ENCODE data around the gene ATXN10. TPM values are rescaled to one million over a fixed set of nuclear protein-coding genes. Genes with fewer than 3 reads are reported as not detected.

The ATXN10 gene
- total and polyA plus RNA-seq, 2 of the 8 experiments (the other 6 are each of a cell fraction or from before 2014, with no cell fraction given) = 134 to 210 TPM

GRCh38 chr22:45775062-45775461, 103.4 kb downstream of the ATXN10 start:
- POLR2A ChIA-PET (ENCODE audit: partially characterized antibody) = no interaction called here
- Histone ChIP-seq H2BK120ac (replicated peaks; ENCODE audit: low read depth, low read length) (no peak overlapping the region), H3K4me2 (ENCODE audit: insufficient read depth in 1 of 2, low read depth in 2 of 2, low read length in 2 of 2) (no peak overlapping the region), H3K9ac (replicated peaks in 1 of 4; ENCODE audit: extremely low read depth in 1 of 4, low read depth in 3 of 4, low read length in 3 of 4) (no peak overlapping the region), H2BK20ac (ENCODE audit: low read length) (no peak overlapping the region), H2BK5ac (ENCODE audit: low read depth, low read length) (no peak overlapping the region; the same call in 1 of the 2 replicates), H3K23ac (ENCODE audit: insufficient read length) (no peak overlapping the region), H3K79me2 (ENCODE audit: control insufficient read depth in 1 of 2, insufficient read depth in 2 of 2, low read length in 2 of 2) (peaks cover 0 to 28% of the 10 kb centered on the region in 2 experiments; a peak in 2 of 4 replicates), H3K14ac (ENCODE audit: insufficient read length) (no peak overlapping the region), H3K36me3 (ENCODE audit: control insufficient read depth in 2 of 4, insufficient read depth in 4 of 4, low read length in 3 of 4) (no peaks in the 10 kb centered on the region), H3K79me1 (ENCODE audit: low read depth, low read length) (no peaks in the 10 kb centered on the region), H4K5ac (ENCODE audit: insufficient read length, low read depth, low read length) (no peak overlapping the region), H3K23me2 (ENCODE audit: low read depth, low read length) (no peaks in the 10 kb centered on the region), H4K8ac (ENCODE audit: extremely low read depth, insufficient read depth, low read length) (no peak overlapping the region; the same call in 1 of the 2 replicates), H2AK5ac (ENCODE audit: low read depth, low read length) (no peak overlapping the region), H4K20me1 (replicated peaks in 1 of 2; ENCODE audit: control insufficient read depth in 1 of 2, insufficient read depth in 2 of 2, low read length in 2 of 2) (peaks cover 0 to 1% of the 10 kb centered on the region in 2 experiments), H2AFZ (ENCODE audit: low read length) (no peak overlapping the region), H3K4me3 (ENCODE audit: extremely low read depth in 1 of 4, insufficient read depth in 2 of 4, low read depth in 3 of 4, low read length in 4 of 4) (no peak overlapping the region), H4K91ac (replicated peaks; ENCODE audit: insufficient read length, low read length) (no peak overlapping the region), H3K9me3 (ENCODE audit: insufficient read depth in 2 of 2, low read depth in 1 of 2, low read length in 1 of 2) (no peaks in the 10 kb centered on the region), H3K27me3 (replicated peaks in 1 of 4; ENCODE audit: control insufficient read depth in 3 of 4, extremely low read depth in 1 of 4, insufficient read depth in 3 of 4, low read length in 3 of 4) (no peaks in the 10 kb centered on the region), H3K27ac (ENCODE audit: low read depth, low read length) (no peak overlapping the region), H3K56ac (replicated peaks; ENCODE audit: insufficient read length, low read depth, low read length) (no peak overlapping the region), H3K4me1 (replicated peaks in 1 of 4; ENCODE audit: control insufficient read depth in 3 of 4, insufficient read depth in 4 of 4, low read length in 3 of 4) (peaks cover 0 to 8% (median 0%) of the 10 kb centered on the region in 4 experiments; a peak in 4 of 7 replicates), H2BK15ac (ENCODE audit: low read length) (no peak overlapping the region), H3K18ac (ENCODE audit: extremely low read depth, low read length) (no peak overlapping the region), H2BK12ac (ENCODE audit: low read depth, low read length) (no peak overlapping the region), H3K4ac (replicated peaks; ENCODE audit: insufficient read length, low read depth, low read length) (no peak overlapping the region)
- FAIRE-seq (no peak), DNase-seq (ENCODE audit: low read depth in 1 of 2, low spot score in 2 of 2) (no peak)
- CTCF ChIA-PET (ENCODE audit: partially characterized antibody) = no interaction called here
- WGBS, 2 experiments (ENCODE audit: extremely low coverage in 1 of 2, insufficient coverage in 1 of 2, insufficient read length in 1 of 2, insufficient replicate concordance in 2 of 2, low coverage in 1 of 2, low lambda C conversion rate in 2 of 2, missing lambda C conversion rate in 1 of 2) = 93% methylated on average over 1 of the region's 1 CpG; no CpG with 5 or more reads in 1 of the 2 experiments
- TF ChIP-seq GTF2F1 (IDR thresholded peaks at IDR 0.05; ENCODE audit: borderline replicate concordance, low read depth, low read length) (no peak), RBBP5 (IDR thresholded peaks at IDR 0.05; ENCODE audit: borderline replicate concordance, low read depth, low read length) (no peak), SIRT6 (IDR thresholded peaks at IDR 0.05; ENCODE audit: low read length) (no peak), EZH2 (IDR thresholded peaks at IDR 0.05; ENCODE audit: low read depth, low read length, severe bottlenecking) (no peak), RFX5 (IDR thresholded peaks at IDR 0.05; ENCODE audit: borderline replicate concordance, low read depth, low read length) (no peak)
- TF ChIP-seq, protein P1, sequence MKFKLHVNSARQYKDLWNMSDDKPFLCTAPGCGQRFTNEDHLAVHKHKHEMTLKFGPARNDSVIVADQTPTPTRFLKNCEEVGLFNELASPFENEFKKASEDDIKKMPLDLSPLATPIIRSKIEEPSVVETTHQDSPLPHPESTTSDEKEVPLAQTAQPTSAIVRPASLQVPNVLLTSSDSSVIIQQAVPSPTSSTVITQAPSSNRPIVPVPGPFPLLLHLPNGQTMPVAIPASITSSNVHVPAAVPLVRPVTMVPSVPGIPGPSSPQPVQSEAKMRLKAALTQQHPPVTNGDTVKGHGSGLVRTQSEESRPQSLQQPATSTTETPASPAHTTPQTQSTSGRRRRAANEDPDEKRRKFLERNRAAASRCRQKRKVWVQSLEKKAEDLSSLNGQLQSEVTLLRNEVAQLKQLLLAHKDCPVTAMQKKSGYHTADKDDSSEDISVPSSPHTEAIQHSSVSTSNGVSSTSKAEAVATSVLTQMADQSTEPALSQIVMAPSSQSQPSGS (IDR thresholded peaks at IDR 0.05; ENCODE audit: low read length) = no peak

All from H1 (cell line).